Aorta (tissue), 5 donors: ENCODE data around the gene GPR35. TPM values are rescaled to one million over a fixed set of nuclear protein-coding genes. Genes with fewer than 3 reads are reported as not detected.

Source experiments
- ATAC-seq: fragments of 200-7000 bp; cut with Tn5 transposase; one replicate; pipeline ENCODE4 v1.9.1; 2022; ENCODE audit warnings: moderate library complexity; ENCODE audit not compliant: low FRiP score
- DNase-seq, 2 donors: peaks; one replicate each; pipeline ENCODE4 v3.0.0-alpha.2; 2020
- H3K27ac ChIP-seq, 2 donors: one replicate each; pipeline ENCODE4 v1.5.1; 2013; ENCODE audit warnings: low read length in 2 of 2, mild to moderate bottlenecking in 2 of 2, moderate library complexity in 2 of 2, control low read depth in 1 of 2, inconsistent platforms in 1 of 2, low read depth in 1 of 2
- H3K27me3 ChIP-seq, 2 donors: one replicate each; pipeline ENCODE4 v1.6.1; 2013; ENCODE audit warnings: control low read depth in 1 of 2, low read length in 1 of 2, mild to moderate bottlenecking in 1 of 2, moderate library complexity in 1 of 2; ENCODE audit not compliant: insufficient read depth in 2 of 2, control insufficient read depth in 1 of 2
- H3K36me3 ChIP-seq, 2 donors: one replicate each; pipeline ENCODE4 v1.6.1; 2013; ENCODE audit warnings: control low read depth in 1 of 2, low read length in 1 of 2, mild to moderate bottlenecking in 1 of 2; ENCODE audit not compliant: insufficient read depth in 2 of 2, control insufficient read depth in 1 of 2
- H3K4me1 ChIP-seq, 2 donors: one replicate each; pipeline ENCODE4 v1.6.1; 2013; ENCODE audit warnings: low read length in 2 of 2, control low read depth in 1 of 2, mild to moderate bottlenecking in 1 of 2, moderate library complexity in 1 of 2; ENCODE audit not compliant: insufficient read depth in 2 of 2, control insufficient read depth in 1 of 2
- H3K4me3 ChIP-seq, 2 donors: one replicate each; pipeline ENCODE4 v1.5.1; 2013; ENCODE audit warnings: low read length in 2 of 2, control low read depth in 1 of 2, mild to moderate bottlenecking in 1 of 2
- H3K9me3 ChIP-seq: one replicate; pipeline ENCODE4 v1.6.1; 2013; ENCODE audit warnings: mild to moderate bottlenecking, low read length; ENCODE audit not compliant: control insufficient read depth
- WGBS, 2 donors: extraction: QIAGEN DNeasy Blood & Tissue Kit; methylation state at CpG; one replicate each; pipeline ENCODE4 v1.1.7; 2013; 5-methylcytosine and 5-hydroxymethylcytosine counted together
- intact Hi-C, 2 donors: fragments of 100-400 bp; cut with DNase I; formaldehyde crosslinking; loops; one replicate each; pipeline versions ENCODE4 v1.14.2 to v1.15.0; 2022
- polyA plus RNA-seq, 2 donors: library from polyadenylated mRNA; stranded (reverse); fragments of 200-250 nt; gene quantifications; one replicate each; pipeline ENCODE4 v1.2.3, GENCODE V29; 2013
- total RNA-seq, 2 donors: library from RNA; stranded (reverse); fragmentation: NEBNext Ultra II Directional; extraction: Animal tissue kit (Norgen Biotek cat#: 25700); gene quantifications; one replicate each; pipeline ENCODE4 v1.2.1, GENCODE V29; 2021
- donor health status: healthy with polysubstance abuse.
- donor health status: Bipolar disorder and iron deficiency.
- donor health status: DM: no; HTN: no; CAD: no.
- donor health status: DM: no; HTN: no; CAD: no.
- donor health status: DM: yes; HTN: yes; CAD: no.

The GPR35 gene
- total and polyA plus RNA-seq, 4 donors = 2.1 to 14.5 (median 7.0) TPM

GRCh38 chr2:240630771-240631547, 5.7 kb downstream of the GPR35 start:
- no peaks in the 10 kb centered on the region for H3K27me3 ChIP-seq
- no peaks in the 10 kb centered on the region for H3K36me3 ChIP-seq
- no peaks in the 10 kb centered on the region for H3K4me1 ChIP-seq
- H3K9me3 ChIP-seq = no peaks in the 10 kb centered on the region
- intact Hi-C loops = no loop called here
- peak in 1 of 2 donors; percentile 32 for DNase-seq
- no peak overlapping the region for H3K27ac ChIP-seq
- ATAC-seq = no peak
- H3K4me3 ChIP-seq = no peak overlapping the region
- 93 to 96% methylated on average over 21 of the region's 21 CpGs for WGBS, 2 donors

- H3K27me3 ChIP-seq = no peaks in the 10 kb centered on the region
- WGBS, 2 donors = 84 to 93% methylated on average over 11 of the region's 11 CpGs
- DNase-seq = peak in 1 of 2 donors; percentile 43
- no peaks in the 10 kb centered on the region for H3K4me1 ChIP-seq
- H3K9me3 ChIP-seq = no peaks in the 10 kb centered on the region
- no peaks in the 10 kb centered on the region for H3K36me3 ChIP-seq
- no peak overlapping the region for H3K27ac ChIP-seq
- ATAC-seq = no peak
- intact Hi-C loops = no loop called here
- no peak overlapping the region for H3K4me3 ChIP-seq
These were observed 6.4 kb downstream of the GPR35 start for GRCh38 chr2:240631548-240632305.

- H3K36me3 ChIP-seq = no peaks in the 10 kb centered on the region
- DNase-seq (no peak), ATAC-seq (no peak)
- 87 to 97% methylated on average over 1 of the region's 1 CpG for WGBS, 2 donors
- no peaks in the 10 kb centered on the region for H3K4me1 ChIP-seq
- no peaks in the 10 kb centered on the region for H3K9me3 ChIP-seq
- H3K27me3 ChIP-seq = no peaks in the 10 kb centered on the region
- H3K27ac ChIP-seq = no peak overlapping the region
- no peak overlapping the region for H3K4me3 ChIP-seq
- intact Hi-C loops = no loop called here
These were observed 7.0 kb downstream of the GPR35 start for GRCh38 chr2:240632306-240632721.

- H3K36me3 ChIP-seq = no peaks in the 10 kb centered on the region
- no peak for ATAC-seq
- no peaks in the 10 kb centered on the region for H3K4me1 ChIP-seq
- no peak overlapping the region for H3K4me3 ChIP-seq
- no peak for DNase-seq
- 80 to 83% methylated on average over 6 of the region's 6 CpGs for WGBS, 2 donors
- intact Hi-C loops = no loop called here
- H3K27ac ChIP-seq = no peak overlapping the region
- no peaks in the 10 kb centered on the region for H3K9me3 ChIP-seq
- no peaks in the 10 kb centered on the region for H3K27me3 ChIP-seq
These were observed 10.1 kb downstream of the GPR35 start for GRCh38 chr2:240635121-240635997.

- Histone ChIP-seq H3K27me3 (no peaks in the 10 kb centered on the region), H3K27ac (no peak overlapping the region), H3K4me3 (no peak overlapping the region), H3K4me1 (no peaks in the 10 kb centered on the region), H3K9me3 (no peaks in the 10 kb centered on the region), H3K36me3 (no peaks in the 10 kb centered on the region)
- no peak for ATAC-seq
- DNase-seq = no peak
- intact Hi-C loops = no loop called here
- 64 to 72% methylated on average over 3 of the region's 3 CpGs for WGBS, 2 donors
These were observed 10.8 kb downstream of the GPR35 start for GRCh38 chr2:240635998-240636547.

GRCh38 chr2:240636563-240637115, 11.4 kb downstream of the GPR35 start:
- no peak for ATAC-seq
- intact Hi-C loops = no loop called here
- no peak overlapping the region for H3K4me3 ChIP-seq
- 80 to 84% methylated on average over 11 of the region's 11 CpGs for WGBS, 2 donors
- no peaks in the 10 kb centered on the region for H3K9me3 ChIP-seq
- no peaks in the 10 kb centered on the region for H3K4me1 ChIP-seq
- no peak overlapping the region for H3K27ac ChIP-seq
- no peaks in the 10 kb centered on the region for H3K27me3 ChIP-seq
- no peaks in the 10 kb centered on the region for H3K36me3 ChIP-seq
- DNase-seq = peak in 1 of 2 donors; percentile 54

GRCh38 chr2:240637116-240637900, 12.0 kb downstream of the GPR35 start:
- 81 to 82% methylated on average over 17 of the region's 17 CpGs for WGBS, 2 donors
- no peaks in the 10 kb centered on the region for H3K9me3 ChIP-seq
- intact Hi-C loops = no loop called here
- ATAC-seq (no peak), DNase-seq (peak; percentile 34 to 62)
- H3K4me3 ChIP-seq = no peak overlapping the region
- H3K4me1 ChIP-seq = no peaks in the 10 kb centered on the region
- H3K27me3 ChIP-seq = no peaks in the 10 kb centered on the region
- no peak overlapping the region for H3K27ac ChIP-seq
- H3K36me3 ChIP-seq = no peaks in the 10 kb centered on the region
